Liver (tissue), 3 donors: Measurements from ENCODE around the gene HCK.

Source experiments
- ATF3 ChIP-seq: IDR thresholded peaks from 2 replicates; pipeline ENCODE4 v1.6.1; 2016; ENCODE audit warnings: antibody characterized with exemption
- GABPA ChIP-seq, 2 donors: IDR thresholded peaks in 1 of 2; conservative IDR thresholded peaks in 1 of 2; 2 replicates each; pipeline ENCODE4 v1.6.1; 2016; ENCODE audit warnings: antibody characterized with exemption in 2 of 2, mild to moderate bottlenecking in 1 of 2, moderate library complexity in 1 of 2
- MAX ChIP-seq: IDR thresholded peaks from 2 replicates; pipeline ENCODE4 v1.6.1; 2016; ENCODE audit warnings: antibody characterized with exemption
- NR2F2 ChIP-seq: IDR thresholded peaks from 2 replicates; pipeline ENCODE4 v1.6.1; 2016; ENCODE audit warnings: antibody characterized with exemption
- RAD21 ChIP-seq, 2 donors: IDR thresholded peaks; 2 replicates each; pipeline ENCODE4 v1.6.1; 2016; ENCODE audit warnings: antibody characterized with exemption in 2 of 2, mild to moderate bottlenecking in 2 of 2
- SP1 ChIP-seq: IDR thresholded peaks from 2 replicates; pipeline ENCODE4 v1.6.1; 2018; ENCODE audit warnings: antibody characterized with exemption, mild to moderate bottlenecking
- TAF1 ChIP-seq: conservative IDR thresholded peaks from 2 replicates; pipeline ENCODE4 v1.6.1; 2016; ENCODE audit warnings: antibody characterized with exemption, mild to moderate bottlenecking
- YY1 ChIP-seq: IDR thresholded peaks from 2 replicates; pipeline ENCODE4 v1.6.1; 2016; ENCODE audit warnings: antibody characterized with exemption, mild to moderate bottlenecking
- TF ChIP-seq, protein P1 (sequence below): fragments of 150-350 bp; IDR thresholded peaks from 2 replicates; pipeline ENCODE4 v1.5.1; 2017; ENCODE audit warnings: improper control_type of control experiment, low read depth, low read length; ENCODE audit not compliant: missing input control
- donor health status: healthy.
- donor health status: healthy.

- TF ChIP-seq, protein P1, sequence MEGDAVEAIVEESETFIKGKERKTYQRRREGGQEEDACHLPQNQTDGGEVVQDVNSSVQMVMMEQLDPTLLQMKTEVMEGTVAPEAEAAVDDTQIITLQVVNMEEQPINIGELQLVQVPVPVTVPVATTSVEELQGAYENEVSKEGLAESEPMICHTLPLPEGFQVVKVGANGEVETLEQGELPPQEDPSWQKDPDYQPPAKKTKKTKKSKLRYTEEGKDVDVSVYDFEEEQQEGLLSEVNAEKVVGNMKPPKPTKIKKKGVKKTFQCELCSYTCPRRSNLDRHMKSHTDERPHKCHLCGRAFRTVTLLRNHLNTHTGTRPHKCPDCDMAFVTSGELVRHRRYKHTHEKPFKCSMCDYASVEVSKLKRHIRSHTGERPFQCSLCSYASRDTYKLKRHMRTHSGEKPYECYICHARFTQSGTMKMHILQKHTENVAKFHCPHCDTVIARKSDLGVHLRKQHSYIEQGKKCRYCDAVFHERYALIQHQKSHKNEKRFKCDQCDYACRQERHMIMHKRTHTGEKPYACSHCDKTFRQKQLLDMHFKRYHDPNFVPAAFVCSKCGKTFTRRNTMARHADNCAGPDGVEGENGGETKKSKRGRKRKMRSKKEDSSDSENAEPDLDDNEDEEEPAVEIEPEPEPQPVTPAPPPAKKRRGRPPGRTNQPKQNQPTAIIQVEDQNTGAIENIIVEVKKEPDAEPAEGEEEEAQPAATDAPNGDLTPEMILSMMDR = no peak
- TF ChIP-seq ATF3 (no peak), GABPA (IDR thresholded peaks at IDR 0.05 in 1 of 2, conservative IDR thresholded peaks at IDR 0.05 in 1 of 2) (no peak), MAX (no peak), SP1 (no peak), RAD21 (IDR thresholded peaks at IDR 0.05) (no peak), NR2F2 (no peak), TAF1 (no peak), YY1 (no peak)
These were observed 98.3 kb downstream of the HCK start for GRCh38 chr20:32150291-32150848.
